ENCODE results near the gene GARS1. TPM values are rescaled to one million over a fixed set of nuclear protein-coding genes. Genes with fewer than 3 reads are reported as not detected.

Gene GARS1
- total and polyA plus RNA-seq, 4 donors: 43.3 to 73.6 (median 67.8) TPM

- no peak for DNase-seq (ENCODE audit: low spot score)
- Histone ChIP-seq H3K9ac (ENCODE audit: low read depth in 1 of 2, low read length in 2 of 2) (no peak overlapping the region), H3K27ac (ENCODE audit: low read depth in 1 of 2, low read length in 2 of 2) (no peak overlapping the region), H3K4me3 (ENCODE audit: low read depth in 1 of 3, low read length in 3 of 3) (no peak overlapping the region), H3K36me3 (ENCODE audit: control insufficient read depth in 4 of 4, insufficient read depth in 3 of 4, low read depth in 1 of 4, low read length in 3 of 4) (peaks cover 0 to 4% (median 0%) of the 10 kb centered on the region in 4 donors), H3K4me1 (ENCODE audit: control insufficient read depth in 4 of 4, insufficient read depth in 4 of 4, low read length in 3 of 4) (no peaks in the 10 kb centered on the region), H3K9me3 (ENCODE audit: control insufficient read depth in 4 of 4, low read length in 3 of 4) (no peaks in the 10 kb centered on the region), H3K27me3 (ENCODE audit: control insufficient read depth in 4 of 4, insufficient read depth in 4 of 4, low read length in 3 of 4) (no peaks in the 10 kb centered on the region)
- TF ChIP-seq ATF3 (IDR thresholded peaks at IDR 0.05) (no peak), EGR1 (IDR thresholded peaks at IDR 0.05; ENCODE audit: low read depth in 2 of 2) (no peak)
- WGBS: 94% methylated on average over 3 of the region's 3 CpGs
Observed at GRCh38 chr7:30645661-30646060, 51.0 kb downstream of the GARS1 start.

GRCh38 chr7:30646154-30646553 lies 51.5 kb downstream of the GARS1 start:
- WGBS: 96% methylated on average over 12 of the region's 12 CpGs
- no peak for TF ChIP-seq ATF3 (IDR thresholded peaks at IDR 0.05)
- no peak for TF ChIP-seq RXRA (IDR thresholded peaks at IDR 0.05)
- no peak for DNase-seq (ENCODE audit: low spot score)
- Histone ChIP-seq H3K36me3 (ENCODE audit: control insufficient read depth in 4 of 4, insufficient read depth in 3 of 4, low read depth in 1 of 4, low read length in 3 of 4) (peaks cover 0 to 4% (median 0%) of the 10 kb centered on the region in 4 donors), H3K27ac (ENCODE audit: low read depth in 1 of 2, low read length in 2 of 2) (no peak overlapping the region), H3K4me1 (ENCODE audit: control insufficient read depth in 4 of 4, insufficient read depth in 4 of 4, low read length in 3 of 4) (no peaks in the 10 kb centered on the region), H3K27me3 (ENCODE audit: control insufficient read depth in 4 of 4, insufficient read depth in 4 of 4, low read length in 3 of 4) (no peaks in the 10 kb centered on the region), H3K9me3 (ENCODE audit: control insufficient read depth in 4 of 4, low read length in 3 of 4) (no peaks in the 10 kb centered on the region), H3K9ac (ENCODE audit: low read depth in 1 of 2, low read length in 2 of 2) (no peak overlapping the region), H3K4me3 (ENCODE audit: low read depth in 1 of 3, low read length in 3 of 3) (no peak overlapping the region)

- Histone ChIP-seq H3K36me3 (ENCODE audit: control insufficient read depth in 4 of 4, insufficient read depth in 3 of 4, low read depth in 1 of 4, low read length in 3 of 4) (peaks cover 0 to 4% (median 0%) of the 10 kb centered on the region in 4 donors), H3K4me3 (ENCODE audit: low read depth in 1 of 3, low read length in 3 of 3) (no peak overlapping the region), H3K9me3 (ENCODE audit: control insufficient read depth in 4 of 4, low read length in 3 of 4) (no peaks in the 10 kb centered on the region), H3K27ac (ENCODE audit: low read depth in 1 of 2, low read length in 2 of 2) (no peak overlapping the region), H3K4me1 (ENCODE audit: control insufficient read depth in 4 of 4, insufficient read depth in 4 of 4, low read length in 3 of 4) (no peaks in the 10 kb centered on the region), H3K27me3 (ENCODE audit: control insufficient read depth in 4 of 4, insufficient read depth in 4 of 4, low read length in 3 of 4) (no peaks in the 10 kb centered on the region), H3K9ac (ENCODE audit: low read depth in 1 of 2, low read length in 2 of 2) (no peak overlapping the region)
- DNase-seq (ENCODE audit: low spot score): peak; percentile 35
- WGBS: 88% methylated on average over 10 of the region's 10 CpGs
- no peak for TF ChIP-seq EGR1 (IDR thresholded peaks at IDR 0.05; ENCODE audit: low read depth in 2 of 2)
- no peak for TF ChIP-seq REST (IDR thresholded peaks at IDR 0.05)
- no peak for TF ChIP-seq GABPA (IDR thresholded peaks at IDR 0.05 in 1 of 2, conservative IDR thresholded peaks at IDR 0.05 in 1 of 2)
- no peak for TF ChIP-seq SP1 (IDR thresholded peaks at IDR 0.05)
- no peak for TF ChIP-seq FOXA1 (IDR thresholded peaks at IDR 0.05)
- no peak for TF ChIP-seq CTCF (IDR thresholded peaks at IDR 0.05; ENCODE audit: low read depth, low read length, missing input control)
- TF ChIP-seq HNF4G (IDR thresholded peaks at IDR 0.05): no peak
- TF ChIP-seq ZBTB33 (IDR thresholded peaks at IDR 0.05): no peak
- no peak for TF ChIP-seq JUND (IDR thresholded peaks at IDR 0.05)
Observed at GRCh38 chr7:30647589-30648364, 53.1 kb downstream of the GARS1 start.
